ENCODE measurements around the gene ZBTB4.

- TF ChIP-seq POLR2AphosphoS5 (IDR thresholded peaks at IDR 0.05) (no peak), CTCF (IDR thresholded peaks at IDR 0.05) (no peak)
These were observed 10.7 kb upstream of the ZBTB4 start for GRCh38 chr17:7490144-7490543.
